Lower leg skin (tissue), 4 donors: ENCODE results near the gene TMEM245. TPM values are rescaled to one million over a fixed set of nuclear protein-coding genes. Genes with fewer than 3 reads are reported as not detected.

Experiments used
- DNase-seq, 2 donors: peaks; one replicate each; pipeline ENCODE4 v3.0.0-alpha.2; 2019; ENCODE audit warnings: low spot score in 2 of 2
- H3K4me3 ChIP-seq: fragments of 200-600 bp; sonication (generic); 2 replicates; pipeline ENCODE4 v1.5.1; 2017; ENCODE audit warnings: mild to moderate bottlenecking, low read depth; ENCODE audit not compliant: poor library complexity, severe bottlenecking
- CTCF ChIP-seq, 3 donors: fragments of 450-650 bp; IDR thresholded peaks; one replicate each; pipeline ENCODE4 v1.5.1; 2016; ENCODE audit warnings: antibody characterized with exemption in 3 of 3, mild to moderate bottlenecking in 3 of 3, moderate library complexity in 2 of 3
- POLR2A ChIP-seq, 2 donors: fragments of 450-650 bp; IDR thresholded peaks; one replicate each; pipeline ENCODE4 v1.6.1; 2016 to 2017; ENCODE audit warnings: antibody characterized with exemption in 2 of 2, mild to moderate bottlenecking in 1 of 2, moderate library complexity in 1 of 2
- WGBS, 2 donors: methylation state at CpG; one replicate each; pipeline ENCODE4 v1.1.5; 2018; 5-methylcytosine and 5-hydroxymethylcytosine counted together
- intact Hi-C: fragments of 100-400 bp; cut with DNase I; formaldehyde crosslinking; loops from one replicate; pipeline ENCODE4 v1.15.0; 2023; ENCODE audit warnings: low total_unique reads
- total RNA-seq, 4 donors: library from RNA; depleted of rRNA; stranded (reverse); fragments of >200 nt; gene quantifications; one replicate each; pipeline ENCODE4 v1.1.0, GENCODE V29; 2016

Gene TMEM245
- total RNA-seq, 4 donors from 2014 or later: 35.0 to 57.7 (median 51.1) TPM

DNA sequence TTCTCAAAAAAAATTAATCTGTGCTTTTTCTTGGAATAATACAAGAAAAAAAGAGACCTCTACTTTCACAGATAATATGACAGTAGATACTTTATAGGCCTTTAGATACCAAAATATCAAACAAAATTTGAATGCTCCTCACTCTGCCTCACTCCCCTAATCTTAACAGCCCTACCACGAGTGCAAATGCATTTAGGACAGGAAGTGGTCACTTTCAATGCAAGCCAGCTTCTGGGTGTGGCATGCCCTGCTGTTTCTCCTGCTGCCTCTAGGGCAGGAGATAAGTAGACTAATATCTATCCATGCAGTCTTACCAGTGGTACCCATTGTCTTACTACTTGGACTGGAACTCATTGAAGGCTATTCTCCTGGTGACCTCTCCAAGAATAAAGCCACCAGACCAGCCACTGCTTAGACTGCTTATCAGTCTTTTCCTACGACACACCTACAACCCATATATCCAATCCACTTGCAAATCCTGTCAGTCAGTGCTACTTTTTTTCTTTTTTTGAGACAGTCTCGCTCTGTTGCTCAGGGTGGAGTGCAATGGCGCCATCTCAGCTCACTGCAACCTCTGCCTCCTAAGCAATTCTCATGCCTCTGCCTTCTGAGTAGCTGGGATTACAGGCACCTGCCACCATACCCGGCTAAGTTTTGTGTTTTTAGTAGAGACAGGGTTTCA is 24.3 kb upstream of the TMEM245 start:
- WGBS, 2 donors: 79% methylated on average over 5 of the region's 5 CpGs
- no peak overlapping the region for H3K4me3 ChIP-seq

GRCh38 chr9:109141375-109141774 is 21.6 kb upstream of the TMEM245 start:
- 96 to 97% methylated on average over 5 of the region's 5 CpGs for WGBS, 2 donors
- DNase-seq: no peak
- no peak overlapping the region for H3K4me3 ChIP-seq
- TF ChIP-seq POLR2A (IDR thresholded peaks at IDR 0.05) (no peak), CTCF (IDR thresholded peaks at IDR 0.05) (no peak)
- intact Hi-C loops: no loop called here

More for the DNA sequence above, 24.3 kb upstream of the TMEM245 start:
- no peak for DNase-seq
- TF ChIP-seq POLR2A (IDR thresholded peaks at IDR 0.05) (no peak), CTCF (IDR thresholded peaks at IDR 0.05) (no peak)
- intact Hi-C loops: no loop called here

- 84 to 100% methylated on average over 1 of the region's 1 CpG for WGBS, 2 donors
- intact Hi-C loops: no loop called here
- no peak for DNase-seq
- H3K4me3 ChIP-seq: no peak overlapping the region
- TF ChIP-seq CTCF (IDR thresholded peaks at IDR 0.05): no peak
- no peak for TF ChIP-seq POLR2A (IDR thresholded peaks at IDR 0.05)
Observed at GRCh38 chr9:109139851-109140250, 20.1 kb upstream of the TMEM245 start.

DNA sequence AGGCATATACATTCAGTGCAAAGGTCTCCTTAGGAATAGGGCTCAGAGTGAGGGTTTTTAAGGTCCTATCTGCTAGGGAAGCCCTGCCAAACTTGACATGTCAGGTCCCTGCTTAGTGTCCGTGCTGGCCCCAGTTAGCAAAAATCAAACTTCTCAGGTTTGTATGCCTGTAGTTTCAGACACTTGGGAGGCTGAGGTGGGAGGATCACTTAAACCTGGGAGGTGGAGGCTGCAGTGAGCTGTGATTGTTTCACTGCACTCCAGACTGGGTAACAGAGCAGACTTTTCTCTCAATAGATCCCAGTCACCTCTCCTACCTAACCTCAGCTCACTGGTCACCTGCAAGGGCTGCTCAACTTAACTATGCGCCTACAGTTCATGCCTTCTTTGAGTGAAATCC is 18.7 kb upstream of the TMEM245 start:
- H3K4me3 ChIP-seq: no peak overlapping the region
- no peak for TF ChIP-seq CTCF (IDR thresholded peaks at IDR 0.05)
- no peak for TF ChIP-seq POLR2A (IDR thresholded peaks at IDR 0.05)
- intact Hi-C loops: no loop called here
- DNase-seq: no peak
- 96 to 100% methylated on average over 2 of the region's 2 CpGs for WGBS, 2 donors

GRCh38 chr9:109134167-109134578 is 14.4 kb upstream of the TMEM245 start:
- DNase-seq: no peak
- no peak overlapping the region for H3K4me3 ChIP-seq
- 88 to 96% methylated on average over 1 of the region's 1 CpG for WGBS, 2 donors
- TF ChIP-seq POLR2A (IDR thresholded peaks at IDR 0.05) (no peak), CTCF (IDR thresholded peaks at IDR 0.05) (no peak)
- intact Hi-C loops: no loop called here

DNA sequence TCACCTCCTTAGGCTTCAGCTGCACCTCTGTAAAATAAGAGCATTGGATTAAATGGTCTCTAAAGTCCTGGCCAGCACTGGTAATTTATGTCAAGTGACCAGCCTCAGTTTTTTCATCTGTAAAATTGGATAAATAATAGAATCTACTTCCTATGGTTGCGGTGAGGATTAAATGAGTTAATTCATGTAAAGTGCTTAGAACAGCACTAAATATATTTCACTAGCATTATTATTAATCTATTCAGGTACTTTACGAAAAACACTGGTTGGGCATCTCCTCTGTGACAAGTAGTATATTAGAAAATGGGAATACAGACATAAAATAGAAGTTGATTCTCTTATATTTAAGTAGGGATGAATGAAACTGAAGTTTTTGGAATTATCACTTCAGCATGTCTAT is 13.8 kb upstream of the TMEM245 start:
- WGBS, 2 donors: 92 to 93% methylated on average over 2 of the region's 2 CpGs
- TF ChIP-seq CTCF (IDR thresholded peaks at IDR 0.05) (no peak), POLR2A (IDR thresholded peaks at IDR 0.05) (no peak)
- no peak for DNase-seq
- H3K4me3 ChIP-seq: no peak overlapping the region
- intact Hi-C loops: no loop called here
